Central memory CD8-positive, alpha-beta T cell (primary cell): ENCODE measurements around the gene PFN1.
"Not testable (repeated sequence)": the region's sequence is repeated elsewhere in the genome, so short reads cannot be mapped to it uniquely, and the experiment has no call there.

Experiments used
- ATAC-seq: fragments of 150-1000 bp; cut with Tn5 transposase; replicated peaks from 2 replicates; pipeline ENCODE4 v1.10.0; 2022; ENCODE audit warnings: mild to moderate bottlenecking, moderate FRiP score, moderate number of reproducible peaks; ENCODE audit not compliant: poor library complexity, severe bottlenecking; ENCODE audit errors: extremely low read depth
- DNase-seq, 2 donors: peaks; one replicate each; pipeline ENCODE4 v3.0.0; 2021; ENCODE audit warnings: low spot score in 2 of 2
- H3K27ac Mint-ChIP-seq: one replicate; pipeline ENCODE4 v1.8.0; 2022; ENCODE audit warnings: low read depth, mild to moderate bottlenecking, moderate library complexity, mixed read lengths
- H3K27me3 Mint-ChIP-seq: one replicate; pipeline ENCODE4 v1.8.0; 2022; ENCODE audit warnings: mixed read lengths
- H3K36me3 Mint-ChIP-seq: one replicate; pipeline ENCODE4 v1.8.0; 2022; ENCODE audit warnings: mild to moderate bottlenecking, moderate library complexity, mixed read lengths; ENCODE audit not compliant: insufficient read depth
- H3K4me1 Mint-ChIP-seq: one replicate; pipeline ENCODE4 v1.8.0; 2022; ENCODE audit warnings: mixed read lengths
- H3K4me3 Mint-ChIP-seq: one replicate; pipeline ENCODE4 v1.8.0; 2022; ENCODE audit warnings: mild to moderate bottlenecking, moderate library complexity, mixed read lengths
- H3K9me3 Mint-ChIP-seq: one replicate; pipeline ENCODE4 v1.8.0; 2022; ENCODE audit warnings: mixed read lengths

The PFN1 gene

GRCh38 chr17:4939546-4939795 is 8.9 kb downstream of the PFN1 start:
- ATAC-seq (peak; percentile 1), DNase-seq (peak in 1 of 2 donors; percentile 29)
- peaks cover 70% of the 10 kb centered on the region for H3K4me1 Mint-ChIP-seq
- H3K4me3 Mint-ChIP-seq: peak overlapping the region; percentile 94
- H3K9me3 Mint-ChIP-seq: no peaks in the 10 kb centered on the region
- peaks cover 36% of the 10 kb centered on the region for H3K36me3 Mint-ChIP-seq
- no peaks in the 10 kb centered on the region for H3K27me3 Mint-ChIP-seq
- H3K27ac Mint-ChIP-seq: peak overlapping the region; percentile 87

- Mint-ChIP-seq H3K27ac (peak overlapping the region; percentile 50), H3K36me3 (peaks cover 36% of the 10 kb centered on the region), H3K4me3 (peak overlapping the region; percentile 94), H3K27me3 (no peaks in the 10 kb centered on the region), H3K4me1 (peaks cover 70% of the 10 kb centered on the region), H3K9me3 (no peaks in the 10 kb centered on the region)
- no peak for DNase-seq
- no peak for ATAC-seq
Measured at GRCh38 chr17:4938688-4939545, 9.4 kb downstream of the PFN1 start.

- Mint-ChIP-seq H3K4me3 (peak overlapping the region; percentile 94), H3K27me3 (no peaks in the 10 kb centered on the region), H3K9me3 (no peaks in the 10 kb centered on the region), H3K36me3 (peaks cover 32% of the 10 kb centered on the region), H3K27ac (peak overlapping the region; percentile 50), H3K4me1 (peaks cover 70% of the 10 kb centered on the region)
- DNase-seq (no peak), ATAC-seq (no peak)
Measured at GRCh38 chr17:4938069-4938491, 10.2 kb downstream of the PFN1 start.

- no peaks in the 10 kb centered on the region for H3K27me3 Mint-ChIP-seq
- H3K9me3 Mint-ChIP-seq: no peaks in the 10 kb centered on the region
- DNase-seq: no peak
- H3K36me3 Mint-ChIP-seq: peaks cover 31% of the 10 kb centered on the region
- no peak for ATAC-seq
- H3K4me3 Mint-ChIP-seq: no peak overlapping the region
- no peak overlapping the region for H3K27ac Mint-ChIP-seq
- peaks cover 65% of the 10 kb centered on the region for H3K4me1 Mint-ChIP-seq
Measured at GRCh38 chr17:4937553-4937952, 10.8 kb downstream of the PFN1 start.

GRCh38 chr17:4936436-4936835 is 11.9 kb downstream of the PFN1 start:
- H3K27ac Mint-ChIP-seq: no peak overlapping the region
- ATAC-seq (no peak), DNase-seq (no peak)
- peaks cover 30% of the 10 kb centered on the region for H3K36me3 Mint-ChIP-seq
- H3K27me3 Mint-ChIP-seq: no peaks in the 10 kb centered on the region
- H3K9me3 Mint-ChIP-seq: no peaks in the 10 kb centered on the region
- H3K4me1 Mint-ChIP-seq: peaks cover 62% of the 10 kb centered on the region
- no peak overlapping the region for H3K4me3 Mint-ChIP-seq

GRCh38 chr17:4935650-4936049 is 12.7 kb downstream of the PFN1 start:
- Mint-ChIP-seq H3K27me3 (no peaks in the 10 kb centered on the region), H3K27ac (no peak overlapping the region), H3K4me3 (no peak overlapping the region), H3K9me3 (no peaks in the 10 kb centered on the region), H3K36me3 (peaks cover 23% of the 10 kb centered on the region), H3K4me1 (peaks cover 58% of the 10 kb centered on the region)
- no peak for DNase-seq
- no peak for ATAC-seq

- ATAC-seq: no peak
- Mint-ChIP-seq H3K4me1 (peaks cover 57% of the 10 kb centered on the region), H3K36me3 (peaks cover 13% of the 10 kb centered on the region), H3K4me3 (peak overlapping the region; percentile 51), H3K27me3 (no peaks in the 10 kb centered on the region), H3K27ac (peak overlapping the region; percentile 89), H3K9me3 (no peaks in the 10 kb centered on the region)
- no peak for DNase-seq
Measured at GRCh38 chr17:4934173-4934979, 14.0 kb downstream of the PFN1 start.

GRCh38 chr17:4933646-4934045 is 14.7 kb downstream of the PFN1 start:
- Mint-ChIP-seq H3K9me3 (no peaks in the 10 kb centered on the region), H3K4me3 (peak overlapping the region; percentile 51), H3K27me3 (no peaks in the 10 kb centered on the region), H3K36me3 (peaks cover 9% of the 10 kb centered on the region), H3K4me1 (peaks cover 49% of the 10 kb centered on the region), H3K27ac (peak overlapping the region; percentile 89)
- DNase-seq (no peak), ATAC-seq (no peak)

- no peak overlapping the region for H3K27ac Mint-ChIP-seq
- ATAC-seq (no peak), DNase-seq (no peak)
- no peaks in the 10 kb centered on the region for H3K9me3 Mint-ChIP-seq
- H3K4me1 Mint-ChIP-seq: peaks cover 44% of the 10 kb centered on the region
- H3K36me3 Mint-ChIP-seq: peaks cover 11% of the 10 kb centered on the region
- H3K4me3 Mint-ChIP-seq: no peak overlapping the region
- no peaks in the 10 kb centered on the region for H3K27me3 Mint-ChIP-seq
Measured at GRCh38 chr17:4932756-4933155, 15.6 kb downstream of the PFN1 start.

- Mint-ChIP-seq H3K36me3 (peaks cover 11% of the 10 kb centered on the region), H3K27me3 (no peaks in the 10 kb centered on the region), H3K4me1 (peaks cover 39% of the 10 kb centered on the region), H3K9me3 (no peaks in the 10 kb centered on the region), H3K4me3 (no peak within 1 kb of the TSS), H3K27ac (peak within 1 kb of the TSS; percentile 89)
- ATAC-seq (no peak), DNase-seq (no peak)
Measured at GRCh38 chr17:4931963-4932362, 16.4 kb downstream of the PFN1 start, which contains the start of gene GP1BA. TSS of gene GP1BA (plus strand) at chr17:4932277. CDS start at chr17:4932605, 328 bp downstream.

GRCh38 chr17:4928881-4929280 is 19.4 kb downstream of the PFN1 start:
- Mint-ChIP-seq H3K27me3 (no peaks in the 10 kb centered on the region), H3K36me3 (peaks cover 3% of the 10 kb centered on the region), H3K27ac (no peak overlapping the region), H3K4me3 (no peak overlapping the region), H3K4me1 (peaks cover 20% of the 10 kb centered on the region), H3K9me3 (no peaks in the 10 kb centered on the region)
- ATAC-seq (no peak), DNase-seq (no peak)

GRCh38 chr17:4926577-4927335 is 21.6 kb downstream of the PFN1 start:
- H3K4me1 Mint-ChIP-seq, H3K27ac Mint-ChIP-seq, H3K36me3 Mint-ChIP-seq, H3K27me3 Mint-ChIP-seq, DNase-seq, H3K4me3 Mint-ChIP-seq, H3K9me3 Mint-ChIP-seq, ATAC-seq: not testable (repeated sequence)
